ENCODE data around the gene CACNA1A. TPM values are rescaled to one million over a fixed set of nuclear protein-coding genes. Genes with fewer than 3 reads are reported as not detected.

Gene CACNA1A
- total and polyA plus RNA-seq, 8 donors: 0.58 to 12.5 (median 3.8) TPM; not detected in 1

- H3K4me3 ChIP-seq: no peak overlapping the region
- no peaks in the 10 kb centered on the region for H3K4me1 ChIP-seq
- no peaks in the 10 kb centered on the region for H3K36me3 ChIP-seq
- peak in 1 of 2 donors; percentile 4 for DNase-seq
- peaks cover 0 to 13% (median 10%) of the 10 kb centered on the region in 4 donors for H3K9me3 ChIP-seq
- H3K27ac ChIP-seq: no peak overlapping the region
- H3K27me3 ChIP-seq: peaks cover 0 to 48% (median 0%) of the 10 kb centered on the region in 3 donors
- intact Hi-C loops (cut with DNase I; ENCODE audit: low total_unique reads): no loop called here
- no peak for TF ChIP-seq EP300 (IDR thresholded peaks at IDR 0.05)
- TF ChIP-seq POLR2A (IDR thresholded peaks at IDR 0.05): no peak
- TF ChIP-seq CTCF (IDR thresholded peaks at IDR 0.05): no peak
- TF ChIP-seq POLR2AphosphoS5 (IDR thresholded peaks at IDR 0.05): no peak
- 2 to 17% (median 6%) methylated on average over 2 of the region's 2 CpGs for WGBS, 5 donors
Measured at GRCh38 chr19:13526552-13526951, 20.3 kb upstream of the CACNA1A start.

DNA sequence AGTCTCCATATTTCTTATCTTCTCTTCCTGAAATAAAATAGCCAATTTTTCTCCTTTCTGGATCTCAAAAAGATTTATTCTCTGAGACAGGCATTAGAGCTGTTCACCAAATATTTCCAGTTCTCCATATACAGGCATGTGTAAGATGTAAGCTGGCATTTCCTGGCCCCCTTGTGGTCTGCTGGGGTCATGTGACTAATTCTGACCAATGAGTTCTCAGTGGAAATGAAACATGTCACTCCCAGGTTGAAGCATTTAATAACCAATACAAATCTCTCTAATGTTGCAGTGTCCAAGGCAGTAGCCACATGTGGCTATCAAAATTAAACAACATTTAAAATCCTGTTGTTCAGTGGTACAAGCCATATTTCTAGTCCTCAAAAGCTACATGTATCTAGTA is 14.8 kb upstream of the CACNA1A start:
- H3K9me3 ChIP-seq: peaks cover 0 to 31% (median 22%) of the 10 kb centered on the region in 4 donors
- H3K4me3 ChIP-seq: no peak overlapping the region
- H3K27ac ChIP-seq: no peak overlapping the region
- intact Hi-C loops (cut with DNase I; ENCODE audit: low total_unique reads): no loop called here
- no peak for DNase-seq
- no peaks in the 10 kb centered on the region for H3K4me1 ChIP-seq
- no peaks in the 10 kb centered on the region for H3K36me3 ChIP-seq
- H3K27me3 ChIP-seq: peaks cover 0 to 26% (median 0%) of the 10 kb centered on the region in 3 donors
- TF ChIP-seq EP300 (IDR thresholded peaks at IDR 0.05) (no peak), POLR2AphosphoS5 (IDR thresholded peaks at IDR 0.05) (no peak), CTCF (IDR thresholded peaks at IDR 0.05) (no peak), POLR2A (IDR thresholded peaks at IDR 0.05) (no peak)

DNA sequence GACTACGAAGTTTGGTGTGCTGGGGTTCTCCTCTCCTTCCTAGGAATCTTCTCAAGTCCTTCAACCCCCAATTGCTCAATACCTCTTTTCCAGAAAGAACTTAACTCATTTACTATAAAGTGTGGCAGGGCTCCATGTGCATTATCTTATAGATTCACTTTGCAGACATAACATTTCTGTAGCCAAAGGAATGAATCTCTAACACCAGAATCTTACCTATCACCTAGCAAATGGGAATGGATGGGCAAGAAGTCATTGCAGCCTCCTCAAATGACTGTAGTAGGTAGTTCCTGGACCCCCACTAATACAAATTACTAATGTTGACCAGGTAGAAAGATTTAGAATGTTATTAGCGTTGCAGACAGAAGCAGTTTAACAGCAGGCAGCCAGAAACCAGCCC is 5.7 kb upstream of the CACNA1A start:
- WGBS, 5 donors: 29 to 86% (median 53%) methylated on average over 2 of the region's 2 CpGs
- peaks cover 8 to 61% (median 26%) of the 10 kb centered on the region in 3 donors for H3K27me3 ChIP-seq
- intact Hi-C loops (cut with DNase I; ENCODE audit: low total_unique reads): no loop called here

DNA sequence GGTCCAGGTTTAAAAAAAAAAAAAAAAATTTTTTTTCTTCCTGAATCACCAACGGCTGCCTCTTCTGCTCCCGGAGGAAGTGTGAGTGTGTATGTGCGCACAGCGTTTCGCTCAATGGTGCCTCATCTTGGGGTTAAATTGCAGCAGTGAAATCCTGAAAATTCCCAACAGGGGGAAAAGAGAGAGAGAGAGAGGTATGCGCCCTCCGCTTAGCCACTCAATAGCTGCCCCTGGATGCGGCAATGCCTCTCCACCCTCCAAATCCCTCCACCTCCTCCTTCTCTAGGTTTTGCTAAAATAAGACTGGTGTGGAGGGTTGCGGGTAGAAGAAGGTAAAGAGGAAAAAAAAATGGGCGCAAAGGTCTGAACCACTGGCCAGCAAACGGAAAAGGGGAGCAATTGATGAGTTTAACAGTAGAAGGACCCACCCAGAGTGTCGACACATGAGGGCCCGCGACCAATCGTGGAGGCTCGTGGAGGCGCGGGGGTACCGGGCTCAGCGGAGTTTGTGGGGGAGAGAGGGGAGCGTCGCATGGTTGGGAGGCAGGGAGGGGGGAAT is 853 bp upstream of the CACNA1A start:
- Histone ChIP-seq H3K4me3 (no peak overlapping the region), H3K9me3 (no peaks in the 10 kb centered on the region), H3K36me3 (no peaks in the 10 kb centered on the region), H3K27me3 (peaks cover 17 to 94% (median 52%) of the 10 kb centered on the region in 3 donors), H3K4me1 (peaks cover 4 to 15% (median 9%) of the 10 kb centered on the region in 4 donors), H3K27ac (no peak overlapping the region)
- TF ChIP-seq EP300 (IDR thresholded peaks at IDR 0.05) (no peak), POLR2A (IDR thresholded peaks at IDR 0.05) (no peak), CTCF (IDR thresholded peaks at IDR 0.05) (no peak), POLR2AphosphoS5 (IDR thresholded peaks at IDR 0.05) (no peak)
- peak in 1 of 2 donors; percentile 2 for DNase-seq
- 3 to 6% (median 6%) methylated on average over 22 of the region's 22 CpGs for WGBS, 5 donors
- intact Hi-C loops (cut with DNase I; ENCODE audit: low total_unique reads): no loop called here

More for the DNA sequence above, 5.7 kb upstream of the CACNA1A start:
- Histone ChIP-seq H3K4me3 (no peak overlapping the region), H3K27ac (no peak overlapping the region), H3K4me1 (no peaks in the 10 kb centered on the region), H3K9me3 (no peaks in the 10 kb centered on the region), H3K36me3 (no peaks in the 10 kb centered on the region)
- DNase-seq: no peak
- TF ChIP-seq EP300 (IDR thresholded peaks at IDR 0.05): no peak

GRCh38 chr19:13505761-13506470 is 363 bp downstream of the CACNA1A start:
- Histone ChIP-seq H3K36me3 (no peaks in the 10 kb centered on the region), H3K27me3 (peaks cover 17 to 83% (median 52%) of the 10 kb centered on the region in 3 donors), H3K4me3 (peak overlapping the region; percentile 34 to 43 (median 38)), H3K9me3 (no peaks in the 10 kb centered on the region), H3K4me1 (peaks cover 4 to 15% (median 9%) of the 10 kb centered on the region in 4 donors), H3K27ac (no peak overlapping the region)
- TF ChIP-seq POLR2AphosphoS5 (IDR thresholded peaks at IDR 0.05) (no peak), POLR2A (IDR thresholded peaks at IDR 0.05) (no peak), CTCF (IDR thresholded peaks at IDR 0.05) (no peak), EP300 (IDR thresholded peaks at IDR 0.05) (no peak)
- DNase-seq: peak in 1 of 2 donors; percentile 46
- intact Hi-C loops (cut with DNase I; ENCODE audit: low total_unique reads): no loop called here
- 1 to 8% (median 4%) methylated on average over 36 to 69 of the region's 69 CpGs for WGBS, 5 donors
